ENCODE data around the gene KCNIP1. TPM values are rescaled to one million over a fixed set of nuclear protein-coding genes. Genes with fewer than 3 reads are reported as not detected.

The KCNIP1 gene
- polyA plus RNA-seq, 3 donors, result not detected

DNA sequence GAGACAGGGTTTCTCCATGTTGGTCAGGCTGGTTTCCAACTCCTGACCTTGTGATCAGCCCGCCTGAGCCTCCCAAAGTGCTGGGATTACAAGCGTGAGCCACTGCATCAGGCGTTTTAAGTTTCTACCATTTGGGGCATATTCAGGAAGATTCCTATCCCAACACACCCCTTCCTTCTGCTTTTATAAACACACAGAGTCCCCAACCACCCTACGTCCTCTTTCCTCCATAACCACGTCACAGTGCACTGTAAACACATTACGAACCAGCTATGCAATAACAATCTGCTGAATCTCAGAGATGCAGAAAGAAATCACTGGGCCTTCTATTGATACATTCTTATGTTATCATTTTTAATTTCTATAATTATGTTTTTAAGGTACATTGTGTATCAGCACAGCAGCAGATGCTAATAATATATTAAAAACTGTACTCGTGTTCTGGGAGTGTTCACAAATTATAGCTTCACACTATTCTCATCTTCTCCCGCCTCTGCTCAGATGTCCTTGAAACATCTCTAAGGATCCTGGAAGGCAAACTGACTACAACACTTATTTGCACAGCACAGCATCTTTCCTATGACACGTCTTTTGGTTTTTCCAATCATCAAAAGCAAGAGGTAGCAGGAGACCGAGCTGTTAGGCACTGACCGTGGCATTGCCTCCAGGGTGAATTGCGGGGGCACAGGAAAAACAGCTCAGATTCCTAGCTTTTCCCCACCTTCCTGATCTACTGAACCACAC, 60.2 kb downstream of the KCNIP1 start:
- no peak overlapping the region for H3K4me3 ChIP-seq (replicated peaks in 1 of 3; ENCODE audit: low read depth in 2 of 3, low read length in 3 of 3)
- H2AFZ ChIP-seq (ENCODE audit: insufficient read depth, low read depth, low read length, poor library complexity, severe bottlenecking), result no peak overlapping the region
- TF ChIP-seq, protein P1, sequence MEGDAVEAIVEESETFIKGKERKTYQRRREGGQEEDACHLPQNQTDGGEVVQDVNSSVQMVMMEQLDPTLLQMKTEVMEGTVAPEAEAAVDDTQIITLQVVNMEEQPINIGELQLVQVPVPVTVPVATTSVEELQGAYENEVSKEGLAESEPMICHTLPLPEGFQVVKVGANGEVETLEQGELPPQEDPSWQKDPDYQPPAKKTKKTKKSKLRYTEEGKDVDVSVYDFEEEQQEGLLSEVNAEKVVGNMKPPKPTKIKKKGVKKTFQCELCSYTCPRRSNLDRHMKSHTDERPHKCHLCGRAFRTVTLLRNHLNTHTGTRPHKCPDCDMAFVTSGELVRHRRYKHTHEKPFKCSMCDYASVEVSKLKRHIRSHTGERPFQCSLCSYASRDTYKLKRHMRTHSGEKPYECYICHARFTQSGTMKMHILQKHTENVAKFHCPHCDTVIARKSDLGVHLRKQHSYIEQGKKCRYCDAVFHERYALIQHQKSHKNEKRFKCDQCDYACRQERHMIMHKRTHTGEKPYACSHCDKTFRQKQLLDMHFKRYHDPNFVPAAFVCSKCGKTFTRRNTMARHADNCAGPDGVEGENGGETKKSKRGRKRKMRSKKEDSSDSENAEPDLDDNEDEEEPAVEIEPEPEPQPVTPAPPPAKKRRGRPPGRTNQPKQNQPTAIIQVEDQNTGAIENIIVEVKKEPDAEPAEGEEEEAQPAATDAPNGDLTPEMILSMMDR (IDR thresholded peaks at IDR 0.05), result no peak
- peaks cover 25 to 28% (median 25%) of the 10 kb centered on the region in 3 donors for H3K27me3 Mint-ChIP-seq (ENCODE audit: low read depth in 3 of 3)
- H4K20me1 ChIP-seq (ENCODE audit: insufficient read depth, low read length), result no peaks in the 10 kb centered on the region
- H3K4me3 Mint-ChIP-seq, result no peak overlapping the region
- H3K9ac ChIP-seq (ENCODE audit: insufficient read depth, low read length, poor library complexity, severe bottlenecking), result no peak overlapping the region
- no peaks in the 10 kb centered on the region for H3K36me3 Mint-ChIP-seq
- WGBS (ENCODE audit: insufficient coverage), result 69% methylated on average over 7 of the region's 12 CpGs
- peaks cover 4% of the 10 kb centered on the region for H3K4me1 Mint-ChIP-seq
- no peak overlapping the region for H3K27ac ChIP-seq (ENCODE audit: low read depth in 1 of 2, low read length in 2 of 2)
- H3K27ac Mint-ChIP-seq, result peak overlapping the region in 1 of 7 donors; percentile 9
- no peak overlapping the region for H3K4me2 ChIP-seq (replicated peaks; ENCODE audit: extremely low read depth, low read length, poor library complexity, severe bottlenecking)
- intact Hi-C loops (cut with micrococcal nuclease), result no loop called here
- H3K27me3 ChIP-seq (ENCODE audit: control insufficient read depth in 2 of 2, insufficient read depth in 2 of 2, low read length in 2 of 2), result peaks cover 3 to 7% of the 10 kb centered on the region in 2 donors
- no peaks in the 10 kb centered on the region for H3K79me2 ChIP-seq (ENCODE audit: insufficient read depth, low read length)
- peak; percentile 7 to 8 (median 7) for DNase-seq
- no peaks in the 10 kb centered on the region for H3K4me1 ChIP-seq (ENCODE audit: control insufficient read depth in 1 of 2, insufficient read depth in 2 of 2, low read length in 2 of 2)
- no peaks in the 10 kb centered on the region for H3K9me3 ChIP-seq (replicated peaks in 1 of 2; ENCODE audit: control insufficient read depth in 1 of 2, insufficient read depth in 1 of 2, low read length in 2 of 2)
- H3K9me3 Mint-ChIP-seq, result peaks cover 0 to 2% (median 0%) of the 10 kb centered on the region in 7 donors
- no peaks in the 10 kb centered on the region for H3K36me3 ChIP-seq (replicated peaks in 1 of 2; ENCODE audit: control insufficient read depth in 1 of 2, insufficient read depth in 2 of 2, low read length in 2 of 2)

DNA sequence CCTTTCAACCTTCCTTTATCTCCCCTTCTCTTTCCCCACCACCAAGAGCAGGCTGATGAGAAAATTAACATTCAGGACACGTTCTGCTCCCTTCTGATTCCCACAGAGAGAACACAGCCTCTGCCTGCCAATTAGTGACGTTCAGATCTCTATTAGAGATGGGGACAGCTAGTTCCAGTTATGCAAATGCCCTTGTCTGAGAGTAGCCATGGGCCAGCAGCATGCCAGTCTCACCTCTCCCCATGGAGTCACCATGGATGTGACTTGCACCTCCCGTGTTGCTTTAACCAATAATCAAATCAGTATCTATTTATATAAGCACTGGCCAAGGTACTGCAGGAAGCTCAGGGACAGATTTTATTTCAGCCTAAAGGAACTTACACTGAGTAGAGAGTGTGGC, 61.3 kb downstream of the KCNIP1 start:
- no peak overlapping the region for H3K4me3 ChIP-seq (replicated peaks in 1 of 3; ENCODE audit: low read depth in 2 of 3, low read length in 3 of 3)
- peaks cover 19 to 27% (median 24%) of the 10 kb centered on the region in 3 donors for H3K27me3 Mint-ChIP-seq (ENCODE audit: low read depth in 3 of 3)
- H3K4me2 ChIP-seq (replicated peaks; ENCODE audit: extremely low read depth, low read length, poor library complexity, severe bottlenecking), result no peak overlapping the region
- H3K36me3 Mint-ChIP-seq, result no peaks in the 10 kb centered on the region
- no peaks in the 10 kb centered on the region for H3K9me3 ChIP-seq (replicated peaks in 1 of 2; ENCODE audit: control insufficient read depth in 1 of 2, insufficient read depth in 1 of 2, low read length in 2 of 2)
- H3K9me3 Mint-ChIP-seq, result no peaks in the 10 kb centered on the region
- no peaks in the 10 kb centered on the region for H3K4me1 ChIP-seq (ENCODE audit: control insufficient read depth in 1 of 2, insufficient read depth in 2 of 2, low read length in 2 of 2)
- H3K27ac ChIP-seq (ENCODE audit: low read depth in 1 of 2, low read length in 2 of 2), result no peak overlapping the region
- no peaks in the 10 kb centered on the region for H4K20me1 ChIP-seq (ENCODE audit: insufficient read depth, low read length)
- H3K27me3 ChIP-seq (ENCODE audit: control insufficient read depth in 2 of 2, insufficient read depth in 2 of 2, low read length in 2 of 2), result peaks cover under 1 to 2% of the 10 kb centered on the region in 2 donors
- no peak overlapping the region for H3K27ac Mint-ChIP-seq
- TF ChIP-seq, protein P1 (IDR thresholded peaks at IDR 0.05), result no peak
- DNase-seq, result no peak
- intact Hi-C loops (cut with micrococcal nuclease), result no loop called here
- no peaks in the 10 kb centered on the region for H3K36me3 ChIP-seq (replicated peaks in 1 of 2; ENCODE audit: control insufficient read depth in 1 of 2, insufficient read depth in 2 of 2, low read length in 2 of 2)
- no peak overlapping the region for H3K9ac ChIP-seq (ENCODE audit: insufficient read depth, low read length, poor library complexity, severe bottlenecking)
- H3K4me1 Mint-ChIP-seq, result peaks cover 4% of the 10 kb centered on the region
- H2AFZ ChIP-seq (ENCODE audit: insufficient read depth, low read depth, low read length, poor library complexity, severe bottlenecking), result no peak overlapping the region
- no peak overlapping the region for H3K4me3 Mint-ChIP-seq
- no peaks in the 10 kb centered on the region for H3K79me2 ChIP-seq (ENCODE audit: insufficient read depth, low read length)
- 60% methylated on average over 1 of the region's 3 CpGs for WGBS (ENCODE audit: insufficient coverage)
